ENCODE measurements around the gene EIF4E2. TPM values are rescaled to one million over a fixed set of nuclear protein-coding genes. Genes with fewer than 3 reads are reported as not detected.
"Not testable (repeated sequence)": the region's sequence is repeated elsewhere in the genome, so short reads cannot be mapped to it uniquely, and the experiment has no call there.

EIF4E2 gene
- total RNA-seq, 1 experiment from 2014 or later = 110 TPM

GRCh38 chr2:232529806-232530547 is 20.5 kb upstream of the EIF4E2 start:
- Histone ChIP-seq H3K36me3 (no peaks in the 10 kb centered on the region), H3K9me3 (no peaks in the 10 kb centered on the region)

GRCh38 chr2:232530626-232531260 is 19.7 kb upstream of the EIF4E2 start:
- DNase-seq = no peak
- H3K36me3 ChIP-seq = no peaks in the 10 kb centered on the region
- H3K27me3 ChIP-seq = no peaks in the 10 kb centered on the region
- H3K4me3 ChIP-seq = no peak overlapping the region
- no peaks in the 10 kb centered on the region for H3K9me3 ChIP-seq

More at GRCh38 chr2:232529806-232530547, 20.5 kb upstream of the EIF4E2 start:
- no peak for DNase-seq
- Histone ChIP-seq H3K27me3 (no peaks in the 10 kb centered on the region), H3K4me3 (no peak overlapping the region)

GRCh38 chr2:232532419-232532818 is 18.1 kb upstream of the EIF4E2 start:
- no peak for DNase-seq
- no peak overlapping the region for H3K4me3 ChIP-seq
- H3K36me3 ChIP-seq = no peaks in the 10 kb centered on the region
- H3K9me3 ChIP-seq = no peaks in the 10 kb centered on the region
- no peaks in the 10 kb centered on the region for H3K27me3 ChIP-seq

- H3K27me3 ChIP-seq, H3K9me3 ChIP-seq, DNase-seq, H3K36me3 ChIP-seq, H3K4me3 ChIP-seq: not testable (repeated sequence)
Observed at GRCh38 chr2:232532821-232533220, 17.7 kb upstream of the EIF4E2 start.

- no peak for DNase-seq
- Histone ChIP-seq H3K27me3 (no peaks in the 10 kb centered on the region), H3K9me3 (no peaks in the 10 kb centered on the region), H3K36me3 (no peaks in the 10 kb centered on the region), H3K4me3 (no peak overlapping the region)
Observed at GRCh38 chr2:232533944-232534710, 16.4 kb upstream of the EIF4E2 start.

GRCh38 chr2:232534940-232535651 is 15.4 kb upstream of the EIF4E2 start:
- no peaks in the 10 kb centered on the region for H3K36me3 ChIP-seq
- no peak overlapping the region for H3K4me3 ChIP-seq
- DNase-seq = no peak
- no peaks in the 10 kb centered on the region for H3K9me3 ChIP-seq
- H3K27me3 ChIP-seq = no peaks in the 10 kb centered on the region

- Histone ChIP-seq H3K36me3 (no peaks in the 10 kb centered on the region), H3K4me3 (no peak overlapping the region), H3K27me3 (no peaks in the 10 kb centered on the region), H3K9me3 (no peaks in the 10 kb centered on the region)
- no peak for DNase-seq
Observed at GRCh38 chr2:232535761-232536530, 14.5 kb upstream of the EIF4E2 start.

- Histone ChIP-seq H3K27me3 (no peaks in the 10 kb centered on the region), H3K4me3 (no peak overlapping the region), H3K9me3 (no peaks in the 10 kb centered on the region), H3K36me3 (no peaks in the 10 kb centered on the region)
- DNase-seq = no peak
Observed at GRCh38 chr2:232537079-232537478, 13.4 kb upstream of the EIF4E2 start.

GRCh38 chr2:232537499-232537898 is 13.0 kb upstream of the EIF4E2 start:
- H3K27me3 ChIP-seq = no peaks in the 10 kb centered on the region
- no peak overlapping the region for H3K4me3 ChIP-seq
- H3K9me3 ChIP-seq = no peaks in the 10 kb centered on the region
- no peak for DNase-seq
- H3K36me3 ChIP-seq = no peaks in the 10 kb centered on the region

- DNase-seq = no peak
- Histone ChIP-seq H3K9me3 (no peaks in the 10 kb centered on the region), H3K36me3 (no peaks in the 10 kb centered on the region), H3K27me3 (no peaks in the 10 kb centered on the region), H3K4me3 (no peak overlapping the region)
Observed at GRCh38 chr2:232538671-232539070, 11.8 kb upstream of the EIF4E2 start.

- no peaks in the 10 kb centered on the region for H3K9me3 ChIP-seq
Observed at GRCh38 chr2:232539298-232540231, 10.9 kb upstream of the EIF4E2 start, which contains the start of gene CHRNG. TSS of gene CHRNG (plus strand) at chr2:232539692. CDS start at chr2:232539748, 56 bp downstream.

GRCh38 chr2:232540441-232541041 is 9.9 kb upstream of the EIF4E2 start:
- no peaks in the 10 kb centered on the region for H3K9me3 ChIP-seq
- no peak for DNase-seq

More at GRCh38 chr2:232539298-232540231, 10.9 kb upstream of the EIF4E2 start, which contains the start of gene CHRNG:
- no peak for DNase-seq
- Histone ChIP-seq H3K4me3 (no peak within 1 kb of the TSS), H3K36me3 (no peaks in the 10 kb centered on the region), H3K27me3 (no peaks in the 10 kb centered on the region)

GRCh38 chr2:232541195-232541960 is 9.1 kb upstream of the EIF4E2 start:
- Histone ChIP-seq H3K4me3 (no peak overlapping the region), H3K9me3 (no peaks in the 10 kb centered on the region), H3K27me3 (no peaks in the 10 kb centered on the region), H3K36me3 (no peaks in the 10 kb centered on the region)
- no peak for DNase-seq

More at GRCh38 chr2:232540441-232541041, 9.9 kb upstream of the EIF4E2 start:
- Histone ChIP-seq H3K36me3 (no peaks in the 10 kb centered on the region), H3K4me3 (no peak overlapping the region), H3K27me3 (no peaks in the 10 kb centered on the region)
